Stimulated activated memory B cell treated with anti-CD40 and anti-IgM and Interleukin-4, amounts not matched to agents 10 μg/mL and 1 μg/mL and 100 μg/mL, for 72 hours (primary cell): ENCODE data around the gene PRR20G.

Experiments
- ATAC-seq: fragments of 150-1000 bp; cut with Tn5 transposase; 2 replicates; pipeline ENCODE4 v1.10.0; 2021
- H3K27ac Mint-ChIP-seq: one replicate; pipeline ENCODE4 v1.8.0; 2022; ENCODE audit warnings: mild to moderate bottlenecking, mixed read lengths
- H3K27me3 Mint-ChIP-seq: one replicate; pipeline ENCODE4 v1.8.0; 2022; ENCODE audit warnings: mixed read lengths
- H3K36me3 Mint-ChIP-seq: one replicate; pipeline ENCODE4 v1.8.0; 2022; ENCODE audit warnings: mixed read lengths
- H3K4me1 Mint-ChIP-seq: one replicate; pipeline ENCODE4 v1.8.0; 2022; ENCODE audit warnings: mixed read lengths
- H3K4me3 Mint-ChIP-seq: one replicate; pipeline ENCODE4 v1.8.0; 2022; ENCODE audit warnings: mild to moderate bottlenecking, moderate library complexity, mixed read lengths
- H3K9me3 Mint-ChIP-seq: one replicate; pipeline ENCODE4 v1.8.0; 2022; ENCODE audit warnings: mixed read lengths

The PRR20G gene

DNA sequence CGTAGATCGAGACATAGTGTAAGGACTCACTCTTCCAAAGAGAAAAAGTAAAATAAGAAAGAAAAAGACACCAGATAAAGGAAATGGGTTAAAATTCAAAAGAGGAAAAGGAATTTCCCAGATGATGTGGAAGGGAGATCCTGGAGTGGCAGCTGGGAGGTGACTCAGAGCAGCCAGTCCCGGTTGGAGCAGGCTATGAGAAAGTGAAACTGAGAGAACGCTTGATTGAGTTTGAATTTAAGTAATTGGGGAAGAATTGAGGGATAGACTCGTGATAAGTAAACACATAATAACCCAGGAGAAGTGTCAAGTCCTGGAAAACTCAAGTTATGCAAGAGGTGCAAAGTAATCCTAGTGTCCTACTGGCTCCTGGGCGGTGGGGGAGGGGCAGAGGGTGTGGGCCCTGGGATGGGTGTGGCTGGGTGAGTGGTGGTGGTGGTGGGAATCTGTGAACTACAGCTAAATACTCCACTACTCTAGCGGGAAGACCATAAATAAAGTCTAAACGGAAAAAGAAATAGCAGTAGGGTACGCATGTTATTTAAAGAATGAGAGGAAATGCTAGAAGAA, 1.2 kb downstream of the PRR20G start:
- Mint-ChIP-seq H3K4me3 (no peak overlapping the region), H3K4me1 (peaks cover 5% of the 10 kb centered on the region), H3K27me3 (peaks cover 6% of the 10 kb centered on the region), H3K9me3 (peaks cover 18% of the 10 kb centered on the region), H3K36me3 (no peaks in the 10 kb centered on the region), H3K27ac (no peak overlapping the region)
- no peak for ATAC-seq

DNA sequence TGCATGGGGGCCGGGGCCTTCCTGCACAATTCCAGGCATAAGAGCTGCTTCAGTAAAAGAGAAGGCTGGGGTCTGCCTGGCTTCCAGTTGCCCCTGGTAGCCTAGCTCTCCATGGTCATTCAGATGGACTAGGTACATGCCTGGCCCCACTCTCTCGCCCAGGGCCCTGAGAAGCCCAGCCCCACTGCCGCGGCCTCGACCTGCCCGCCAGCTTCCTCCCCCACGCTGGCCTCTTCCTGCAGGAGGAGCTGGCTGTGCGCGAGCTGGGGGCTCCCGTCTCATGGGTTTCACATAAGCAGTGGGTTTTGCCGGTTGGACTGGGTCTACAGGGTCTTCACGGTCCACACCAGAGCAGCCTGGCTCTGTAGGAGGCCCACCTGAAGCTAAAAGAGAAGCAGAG, 3.6 kb downstream of the PRR20G start:
- Mint-ChIP-seq H3K4me3 (no peak overlapping the region), H3K27me3 (peaks cover 6% of the 10 kb centered on the region), H3K36me3 (no peaks in the 10 kb centered on the region), H3K4me1 (peaks cover 5% of the 10 kb centered on the region), H3K9me3 (peaks cover 16% of the 10 kb centered on the region), H3K27ac (no peak overlapping the region)
- no peak for ATAC-seq

DNA sequence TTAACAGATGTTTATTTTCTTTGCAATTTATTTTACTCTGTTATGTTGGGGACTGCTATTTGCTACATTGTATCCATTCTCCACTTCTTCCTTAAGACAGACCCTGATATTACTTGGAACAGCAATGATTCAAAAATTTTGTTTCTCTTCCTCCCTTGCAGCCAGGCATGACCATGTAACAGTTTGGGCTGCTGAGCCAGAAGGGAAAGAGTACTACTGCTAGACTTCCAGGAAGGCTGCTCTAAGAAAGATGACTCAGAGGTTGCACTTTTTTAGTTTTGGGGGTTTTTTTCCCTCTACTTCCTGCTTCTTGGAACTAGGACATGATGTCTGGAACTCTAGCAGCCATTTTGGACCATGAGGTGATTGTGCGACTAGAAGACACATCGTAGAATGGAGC, 10.3 kb downstream of the PRR20G start:
- Mint-ChIP-seq H3K9me3 (no peaks in the 10 kb centered on the region), H3K27me3 (peaks cover 24% of the 10 kb centered on the region), H3K36me3 (no peaks in the 10 kb centered on the region), H3K4me3 (no peak overlapping the region), H3K4me1 (no peaks in the 10 kb centered on the region), H3K27ac (no peak overlapping the region)
- no peak for ATAC-seq

DNA sequence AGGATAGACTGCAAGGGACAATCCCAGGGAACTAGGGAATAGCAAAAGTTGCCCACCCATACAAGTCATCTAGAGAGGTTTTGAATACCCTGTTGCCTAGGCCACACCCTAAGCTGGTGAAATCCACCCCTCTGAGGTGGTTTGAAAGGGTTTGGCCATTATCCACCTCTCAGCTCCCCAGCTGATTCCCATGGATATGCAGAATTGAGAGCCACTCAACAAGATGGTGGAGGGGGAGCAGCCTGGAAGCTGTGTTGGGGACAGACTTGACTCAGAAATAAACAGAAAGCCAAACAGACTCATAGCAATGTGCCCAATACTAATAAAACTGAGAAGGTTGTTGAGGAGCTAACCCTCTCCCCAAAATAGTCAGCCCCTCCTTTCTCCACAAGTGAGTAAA, 10.9 kb downstream of the PRR20G start:
- Mint-ChIP-seq H3K4me1 (no peaks in the 10 kb centered on the region), H3K9me3 (no peaks in the 10 kb centered on the region), H3K4me3 (no peak overlapping the region), H3K36me3 (no peaks in the 10 kb centered on the region), H3K27ac (no peak overlapping the region), H3K27me3 (peaks cover 24% of the 10 kb centered on the region)
- no peak for ATAC-seq

DNA sequence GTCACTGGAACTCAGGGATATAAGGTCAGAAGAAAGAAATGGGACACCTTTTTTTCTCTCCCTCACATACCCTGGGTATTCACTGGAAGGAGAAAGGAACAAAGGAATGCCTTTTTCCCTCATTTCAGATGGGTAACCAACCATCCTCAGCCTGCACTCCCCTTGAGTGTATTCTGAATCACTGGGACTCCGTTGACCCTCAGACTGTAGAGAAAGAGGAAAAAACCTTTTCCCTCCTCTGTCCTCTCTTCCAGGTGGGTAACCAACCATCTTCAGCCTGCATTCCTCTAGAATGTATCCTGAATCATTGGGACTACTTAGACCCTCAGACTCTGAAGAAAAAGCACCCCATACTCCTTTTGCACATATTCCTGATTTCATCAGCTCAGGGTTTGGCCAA, 11.4 kb downstream of the PRR20G start:
- Mint-ChIP-seq H3K4me3 (no peak overlapping the region), H3K36me3 (no peaks in the 10 kb centered on the region), H3K4me1 (no peaks in the 10 kb centered on the region), H3K9me3 (no peaks in the 10 kb centered on the region), H3K27me3 (peaks cover 24% of the 10 kb centered on the region), H3K27ac (no peak overlapping the region)
- no peak for ATAC-seq

DNA sequence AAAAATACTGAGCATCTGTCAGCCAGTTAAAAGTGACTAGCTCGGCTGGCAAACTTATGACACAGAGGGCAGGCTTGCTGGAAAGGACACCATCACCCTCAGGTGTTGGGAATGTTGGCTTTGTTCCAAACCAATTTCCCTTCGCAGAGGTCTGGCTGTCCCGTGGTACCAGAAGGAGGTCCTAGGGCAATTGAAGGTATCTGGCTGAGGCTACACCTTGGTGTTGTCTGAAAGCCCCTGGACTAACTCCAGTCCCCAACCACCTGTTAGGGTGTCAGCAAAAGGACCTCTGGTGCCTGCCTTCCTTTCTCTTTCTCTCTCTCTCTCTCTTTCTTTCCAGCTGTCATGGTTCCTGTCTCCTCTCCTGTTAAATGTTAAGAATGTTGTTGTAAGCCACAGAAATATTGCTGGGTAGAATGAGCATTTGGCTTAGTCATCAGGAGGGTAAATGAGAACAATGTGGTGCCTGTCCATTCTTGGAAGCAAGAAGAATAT, 12.5 kb downstream of the PRR20G start:
- no peak overlapping the region for H3K27ac Mint-ChIP-seq
- H3K36me3 Mint-ChIP-seq, result no peaks in the 10 kb centered on the region
- no peaks in the 10 kb centered on the region for H3K4me1 Mint-ChIP-seq
- no peaks in the 10 kb centered on the region for H3K9me3 Mint-ChIP-seq
- peaks cover 24% of the 10 kb centered on the region for H3K27me3 Mint-ChIP-seq
- no peak for ATAC-seq
- no peak overlapping the region for H3K4me3 Mint-ChIP-seq

DNA sequence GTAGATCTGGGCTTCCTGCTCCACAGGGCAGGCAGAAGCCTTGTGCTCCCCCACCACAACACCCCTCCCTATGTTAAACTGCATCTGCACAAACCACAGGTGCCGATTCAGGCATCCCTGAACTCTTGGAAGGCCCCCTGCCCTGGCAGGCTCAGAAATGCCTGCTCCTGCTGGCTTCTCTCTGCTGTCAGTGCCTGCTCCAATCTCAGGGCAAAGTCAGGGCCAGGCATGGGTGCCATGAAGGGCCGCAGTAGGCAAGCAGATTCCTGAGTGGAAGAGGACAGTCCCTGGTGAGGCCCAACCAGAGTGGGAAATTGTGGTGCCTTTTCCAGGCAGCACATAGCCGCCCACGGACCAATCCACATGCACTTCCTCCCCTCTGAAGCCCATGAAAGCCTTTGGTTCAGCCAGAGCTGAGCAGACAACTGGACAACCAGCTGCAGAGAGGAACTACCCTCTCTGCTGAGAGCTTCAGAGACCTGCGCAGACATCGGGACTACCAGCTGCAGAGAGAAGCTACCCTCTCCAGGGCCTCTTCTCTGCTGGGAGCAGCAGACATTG, 13.6 kb downstream of the PRR20G start:
- H3K36me3 Mint-ChIP-seq, result no peaks in the 10 kb centered on the region
- no peak overlapping the region for H3K4me3 Mint-ChIP-seq
- no peaks in the 10 kb centered on the region for H3K9me3 Mint-ChIP-seq
- no peak overlapping the region for H3K27ac Mint-ChIP-seq
- H3K4me1 Mint-ChIP-seq, result no peaks in the 10 kb centered on the region
- ATAC-seq, result no peak
- H3K27me3 Mint-ChIP-seq, result peaks cover 24% of the 10 kb centered on the region

DNA sequence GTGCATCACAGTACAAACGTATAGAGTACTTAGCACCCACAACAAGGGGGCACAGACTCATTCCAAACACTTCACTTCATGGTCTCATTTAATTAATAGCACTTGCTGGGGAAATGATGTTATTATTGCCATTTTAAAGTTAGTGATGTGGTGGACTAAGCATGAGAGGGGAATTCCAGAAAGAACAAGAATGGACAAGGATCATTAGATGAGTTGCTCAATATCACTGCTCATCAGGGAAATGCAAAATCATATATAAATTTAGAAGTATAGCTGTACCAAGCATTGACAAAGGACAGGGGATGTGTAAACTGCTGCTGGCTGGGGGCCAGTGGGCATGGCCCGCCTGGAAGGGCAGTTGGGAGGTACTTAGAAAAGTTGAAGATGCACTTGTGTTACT, 14.6 kb downstream of the PRR20G start:
- Mint-ChIP-seq H3K9me3 (no peaks in the 10 kb centered on the region), H3K4me1 (no peaks in the 10 kb centered on the region), H3K36me3 (no peaks in the 10 kb centered on the region), H3K4me3 (no peak overlapping the region), H3K27ac (no peak overlapping the region), H3K27me3 (peaks cover 17% of the 10 kb centered on the region)
- no peak for ATAC-seq

DNA sequence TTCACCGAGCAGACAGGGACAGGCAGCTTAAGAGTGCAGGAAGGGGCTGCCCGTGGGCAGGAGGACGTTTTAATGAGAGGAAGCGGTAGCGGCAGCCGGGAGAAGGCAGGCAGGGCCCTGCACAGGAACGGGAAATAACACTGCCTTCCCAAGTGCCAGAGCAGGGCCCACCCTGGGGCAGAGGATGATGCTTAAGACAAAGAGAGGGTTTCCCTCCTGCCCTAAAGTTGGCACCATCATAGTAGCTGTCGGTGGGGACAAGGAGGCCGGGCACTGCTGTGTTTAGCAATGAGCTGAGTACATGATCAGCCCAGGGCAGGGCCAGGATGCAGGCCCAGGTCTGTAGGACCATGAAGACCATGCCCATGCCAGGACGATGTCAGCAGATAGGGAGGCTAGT, 21.7 kb downstream of the PRR20G start:
- ATAC-seq, result no peak
- no peaks in the 10 kb centered on the region for H3K9me3 Mint-ChIP-seq
- H3K4me3 Mint-ChIP-seq, result no peak overlapping the region
- no peaks in the 10 kb centered on the region for H3K4me1 Mint-ChIP-seq
- H3K27me3 Mint-ChIP-seq, result peaks cover 28% of the 10 kb centered on the region
- no peaks in the 10 kb centered on the region for H3K36me3 Mint-ChIP-seq
- H3K27ac Mint-ChIP-seq, result no peak overlapping the region

DNA sequence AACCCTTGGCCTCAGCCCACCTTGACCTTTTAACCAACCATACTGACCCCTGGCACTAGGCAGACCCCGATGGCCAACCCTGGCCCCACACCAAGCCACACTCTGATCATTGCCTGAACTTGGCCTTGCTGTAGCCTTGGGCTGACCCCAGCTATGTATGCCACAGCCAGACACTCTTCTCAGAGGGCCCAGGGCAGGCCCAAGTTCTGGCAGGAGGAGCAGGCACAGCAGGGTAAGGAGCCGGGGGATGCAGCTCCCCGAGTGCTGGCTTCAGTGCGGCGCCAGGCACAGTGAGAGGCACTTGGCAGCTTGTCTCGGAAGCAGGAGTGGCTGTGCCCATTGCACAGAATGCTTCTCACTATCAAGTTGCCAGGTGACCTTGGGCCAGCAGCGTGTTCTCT, 22.3 kb downstream of the PRR20G start:
- Mint-ChIP-seq H3K4me3 (no peak overlapping the region), H3K27me3 (peaks cover 28% of the 10 kb centered on the region), H3K4me1 (no peaks in the 10 kb centered on the region), H3K36me3 (no peaks in the 10 kb centered on the region), H3K9me3 (no peaks in the 10 kb centered on the region), H3K27ac (no peak overlapping the region)
- no peak for ATAC-seq

DNA sequence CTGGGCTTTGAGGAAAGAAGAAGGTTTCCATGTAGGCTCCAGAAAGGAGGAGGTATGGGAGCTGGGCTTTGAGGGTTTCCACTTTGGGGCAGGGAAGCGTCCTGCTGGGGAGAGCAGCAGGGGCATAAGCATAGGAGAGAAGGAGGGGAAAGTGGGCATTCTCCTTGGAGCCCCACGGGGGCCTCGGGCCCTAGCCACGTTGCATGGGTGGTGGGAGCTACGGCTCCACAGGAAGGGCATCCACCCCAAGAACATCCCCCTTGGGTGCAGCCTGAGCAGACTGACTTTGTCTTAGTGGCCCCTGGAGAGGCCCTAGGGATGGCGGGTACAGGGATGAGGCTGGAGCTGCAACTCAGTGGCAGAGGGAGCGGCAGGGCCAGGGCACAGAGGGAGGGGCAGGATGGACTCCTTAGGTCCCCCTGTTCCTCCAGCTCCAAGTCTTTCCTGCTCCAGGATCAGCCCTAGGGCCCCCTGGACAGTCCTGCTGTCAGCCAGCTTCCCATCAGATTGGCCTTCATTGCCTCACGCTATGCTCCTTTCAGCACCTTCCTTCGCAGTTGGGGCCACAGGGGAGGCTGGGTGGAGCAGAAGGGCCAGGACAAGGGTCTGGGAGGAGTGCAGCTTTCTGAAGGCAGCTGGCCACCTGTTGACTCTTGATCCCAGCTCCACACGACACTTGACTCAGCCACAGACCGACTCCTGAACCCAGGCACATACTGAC, 22.9 kb downstream of the PRR20G start:
- Mint-ChIP-seq H3K36me3 (no peaks in the 10 kb centered on the region), H3K27me3 (peaks cover 28% of the 10 kb centered on the region)

DNA sequence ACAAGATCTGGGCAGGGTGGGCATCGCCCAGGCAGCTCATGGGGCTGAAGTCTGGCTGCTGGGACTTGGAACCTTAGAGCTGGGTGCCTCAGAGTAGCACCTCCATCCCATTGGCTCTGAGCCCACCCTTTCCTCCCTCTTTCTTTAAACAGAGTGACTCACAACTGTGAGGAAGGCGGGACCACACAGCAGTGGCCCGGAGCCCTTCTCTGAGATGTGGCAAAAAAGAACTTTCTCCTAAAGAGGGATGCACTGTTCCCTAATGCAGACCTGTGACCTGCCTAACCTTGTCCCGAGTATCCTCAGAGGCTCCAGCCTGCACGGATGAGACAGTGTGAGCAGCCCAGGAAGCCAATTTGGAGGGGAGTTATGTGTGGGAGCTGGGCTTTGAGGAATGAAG, 23.6 kb downstream of the PRR20G start:
- H3K4me3 Mint-ChIP-seq, result no peak overlapping the region
- ATAC-seq, result no peak
- H3K9me3 Mint-ChIP-seq, result no peaks in the 10 kb centered on the region
- no peak overlapping the region for H3K27ac Mint-ChIP-seq
- no peaks in the 10 kb centered on the region for H3K36me3 Mint-ChIP-seq
- peaks cover 28% of the 10 kb centered on the region for H3K27me3 Mint-ChIP-seq
- no peaks in the 10 kb centered on the region for H3K4me1 Mint-ChIP-seq

More for the DNA sequence above, 22.9 kb downstream of the PRR20G start:
- H3K27ac Mint-ChIP-seq, result no peak overlapping the region
- H3K4me1 Mint-ChIP-seq, result no peaks in the 10 kb centered on the region
- no peak overlapping the region for H3K4me3 Mint-ChIP-seq
- no peaks in the 10 kb centered on the region for H3K9me3 Mint-ChIP-seq
- no peak for ATAC-seq

DNA sequence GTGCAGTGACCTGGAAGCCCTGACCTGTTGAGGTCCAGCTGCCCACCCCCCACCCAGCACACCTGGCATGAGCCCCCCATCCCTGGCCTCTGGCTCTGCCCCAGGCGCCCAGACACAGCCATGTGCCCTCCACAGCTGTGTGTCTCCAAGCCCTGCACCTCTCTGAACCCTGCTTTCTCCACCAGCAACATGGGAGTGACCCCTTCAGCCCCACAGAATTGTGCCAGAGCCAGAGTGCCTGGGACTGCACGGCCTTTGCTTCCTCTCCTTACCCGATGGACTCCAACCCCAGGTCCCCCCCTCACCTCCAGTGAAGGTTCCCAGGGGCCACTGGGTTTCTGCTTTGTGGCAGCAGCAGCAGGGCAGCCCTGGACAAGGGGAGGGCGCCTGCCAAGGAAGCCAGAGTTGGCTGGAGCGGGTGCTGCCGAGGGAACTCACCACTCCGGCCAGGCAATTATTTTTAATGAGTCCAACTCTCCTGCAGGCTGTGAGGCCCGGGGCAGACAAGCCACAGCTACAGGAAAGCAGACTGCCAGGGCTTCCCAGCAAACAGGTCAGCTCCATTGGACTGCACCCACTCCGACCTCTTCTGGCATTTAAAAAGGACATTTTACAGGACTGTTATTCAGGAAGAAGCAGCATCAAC, 24.1 kb downstream of the PRR20G start:
- Mint-ChIP-seq H3K27me3 (peaks cover 28% of the 10 kb centered on the region), H3K4me3 (no peak overlapping the region), H3K4me1 (no peaks in the 10 kb centered on the region), H3K36me3 (no peaks in the 10 kb centered on the region), H3K27ac (no peak overlapping the region), H3K9me3 (no peaks in the 10 kb centered on the region)
- ATAC-seq, result no peak

DNA sequence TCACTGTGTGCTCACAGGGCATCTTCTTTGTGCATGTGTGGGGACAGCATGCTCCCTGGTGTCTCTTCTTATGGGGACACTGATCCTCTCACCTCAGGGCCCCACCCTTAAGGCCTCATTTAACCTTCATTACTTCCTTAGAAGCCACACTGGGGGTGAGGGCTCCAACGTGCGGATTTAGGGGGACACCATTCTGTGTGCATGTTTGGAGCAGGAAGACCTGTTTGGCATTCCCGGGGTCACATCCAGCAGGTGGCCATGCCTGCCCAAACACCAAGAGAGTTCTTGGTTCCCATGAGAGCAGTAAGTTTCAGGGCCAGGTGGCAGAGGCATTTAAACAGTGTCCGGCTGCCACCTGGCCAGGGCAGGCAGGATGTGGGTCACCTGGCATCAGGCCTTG, 24.8 kb downstream of the PRR20G start:
- no peaks in the 10 kb centered on the region for H3K4me1 Mint-ChIP-seq
- peaks cover 28% of the 10 kb centered on the region for H3K27me3 Mint-ChIP-seq
- no peak overlapping the region for H3K4me3 Mint-ChIP-seq
- no peaks in the 10 kb centered on the region for H3K36me3 Mint-ChIP-seq
- no peak overlapping the region for H3K27ac Mint-ChIP-seq
- no peak for ATAC-seq
- no peaks in the 10 kb centered on the region for H3K9me3 Mint-ChIP-seq

DNA sequence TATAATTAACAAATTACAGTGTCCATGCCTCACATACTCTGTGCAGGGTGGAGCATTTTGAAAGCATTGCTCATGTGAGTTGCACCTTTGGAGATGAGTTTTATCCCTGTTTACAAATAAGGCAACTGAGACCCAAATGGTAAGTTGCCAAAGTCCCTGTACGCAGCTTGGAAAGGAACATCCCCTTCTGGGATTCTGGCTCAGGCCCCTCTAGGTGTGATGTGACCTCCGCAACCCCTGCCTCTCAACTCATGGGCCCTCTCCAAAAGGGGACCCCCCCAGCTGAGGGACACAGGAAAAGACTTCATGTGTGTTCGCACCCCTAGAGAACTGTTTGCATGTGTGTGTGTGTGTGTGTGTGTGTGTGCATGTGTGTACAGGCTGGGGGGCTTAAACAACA, 25.3 kb downstream of the PRR20G start:
- peaks cover 28% of the 10 kb centered on the region for H3K27me3 Mint-ChIP-seq
- H3K27ac Mint-ChIP-seq, result no peak overlapping the region
- no peak for ATAC-seq
- no peaks in the 10 kb centered on the region for H3K36me3 Mint-ChIP-seq
- no peaks in the 10 kb centered on the region for H3K9me3 Mint-ChIP-seq
- no peaks in the 10 kb centered on the region for H3K4me1 Mint-ChIP-seq
- no peak overlapping the region for H3K4me3 Mint-ChIP-seq

DNA sequence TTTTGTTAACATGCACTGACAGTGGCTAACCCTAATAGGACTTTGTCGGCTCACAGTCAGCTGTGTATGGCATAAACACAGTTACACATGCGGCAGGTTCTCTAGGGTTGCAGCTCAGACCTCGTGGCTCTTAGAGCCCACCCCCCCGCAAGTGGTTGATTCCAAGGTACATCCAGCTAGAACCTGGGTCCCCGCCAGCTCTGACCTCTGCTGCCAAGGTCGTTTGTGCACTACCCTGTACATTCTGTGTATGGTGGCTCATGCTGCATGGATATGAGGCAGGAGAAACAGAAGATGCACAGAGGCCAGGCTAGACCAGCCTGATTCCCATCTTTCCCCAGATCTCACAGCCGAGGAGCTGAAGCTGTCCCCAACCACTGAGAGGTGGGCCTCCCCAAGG, 25.9 kb downstream of the PRR20G start:
- H3K4me3 Mint-ChIP-seq, result no peak overlapping the region
- H3K27me3 Mint-ChIP-seq, result peaks cover 34% of the 10 kb centered on the region
- no peaks in the 10 kb centered on the region for H3K4me1 Mint-ChIP-seq
- no peaks in the 10 kb centered on the region for H3K9me3 Mint-ChIP-seq
- H3K36me3 Mint-ChIP-seq, result no peaks in the 10 kb centered on the region
- no peak overlapping the region for H3K27ac Mint-ChIP-seq
- ATAC-seq, result no peak
